PFSK-1 (cell line): ENCODE measurements around the gene RTN4RL1.

ENCODE experiments used
- FOXP2 ChIP-seq: optimal IDR thresholded peaks from 2 replicates; pipeline ENCODE3; 2011; ENCODE audit warnings: borderline replicate concordance, control low read depth, inconsistent platforms; ENCODE audit not compliant: insufficient read depth; ENCODE audit errors: extremely low read length, extremely low read depth
- POLR2AphosphoS5 ChIP-seq: IDR thresholded peaks from 2 replicates; pipeline ENCODE4 v1.6.1; 2012; ENCODE audit warnings: low read depth, mild to moderate bottlenecking, control low read depth, low read length, moderate library complexity
- REST ChIP-seq, 2 experiments: IDR thresholded peaks; 2 replicates each; pipeline versions ENCODE4 v1.6.1 to v1.8.0; 2011 to 2012; ENCODE audit warnings: low read depth in 2 of 2, low read length in 2 of 2, control low read depth in 1 of 2, inconsistent platforms in 1 of 2, mild to moderate bottlenecking in 1 of 2, moderate library complexity in 1 of 2; ENCODE audit not compliant: insufficient read depth in 1 of 2
- SIN3A ChIP-seq: IDR thresholded peaks from 2 replicates; pipeline ENCODE4 v1.6.1; 2012; ENCODE audit warnings: mild to moderate bottlenecking, low read length, moderate library complexity, borderline replicate concordance; ENCODE audit not compliant: insufficient read depth
- TAF1 ChIP-seq: IDR thresholded peaks from 2 replicates; pipeline ENCODE4 v1.6.1; 2012; ENCODE audit warnings: low read length, control low read depth, borderline replicate concordance; ENCODE audit not compliant: insufficient read depth

The RTN4RL1 gene

GRCh38 chr17:2058586-2059546 is 33.7 kb upstream of the RTN4RL1 start:
- no peak for TF ChIP-seq POLR2AphosphoS5
- TF ChIP-seq TAF1: no peak
- TF ChIP-seq REST (IDR thresholded peaks at IDR 0.05; ENCODE audit: insufficient read depth in 1 of 2, low read depth in 2 of 2, low read length in 2 of 2): no peak; a peak in 1 of 4 replicates
- TF ChIP-seq FOXP2: no peak
- TF ChIP-seq SIN3A: no peak

GRCh38 chr17:2057760-2058585 is 32.8 kb upstream of the RTN4RL1 start:
- TF ChIP-seq TAF1 (no peak), SIN3A (no peak), FOXP2 (no peak), REST (IDR thresholded peaks at IDR 0.05; ENCODE audit: insufficient read depth in 1 of 2, low read depth in 2 of 2, low read length in 2 of 2) (no peak), POLR2AphosphoS5 (no peak)

DNA sequence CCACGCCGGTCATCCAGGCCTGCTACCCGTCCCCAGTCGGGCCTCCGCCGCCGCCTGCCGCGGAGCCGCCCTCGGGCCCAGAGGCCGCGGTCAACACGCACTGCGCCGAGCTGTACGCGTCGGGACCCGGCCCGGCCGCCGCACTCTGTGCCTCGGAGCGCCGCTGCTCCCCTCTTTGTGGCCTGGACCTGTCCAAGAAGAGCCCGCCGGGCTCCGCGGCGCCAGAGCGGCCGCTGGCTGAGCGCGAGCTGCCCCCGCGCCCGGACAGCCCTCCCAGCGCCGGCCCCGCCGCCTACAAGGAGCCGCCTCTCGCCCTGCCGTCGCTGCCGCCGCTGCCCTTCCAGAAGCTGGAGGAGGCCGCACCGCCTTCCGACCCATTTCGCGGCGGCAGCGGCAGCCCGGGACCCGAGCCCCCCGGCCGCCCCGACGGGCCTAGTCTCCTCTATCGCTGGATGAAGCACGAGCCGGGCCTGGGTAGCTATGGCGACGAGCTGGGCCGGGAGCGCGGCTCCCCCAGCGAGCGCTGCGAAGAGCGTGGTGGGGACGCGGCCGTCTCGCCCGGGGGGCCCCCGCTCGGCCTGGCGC is 32.1 kb upstream of the RTN4RL1 start:
- TF ChIP-seq REST (IDR thresholded peaks at IDR 0.05; ENCODE audit: insufficient read depth in 1 of 2, low read depth in 2 of 2, low read length in 2 of 2): no peak
- TF ChIP-seq TAF1: no peak

GRCh38 chr17:2056206-2057174 is 31.4 kb upstream of the RTN4RL1 start:
- TF ChIP-seq REST (IDR thresholded peaks at IDR 0.05; ENCODE audit: insufficient read depth in 1 of 2, low read depth in 2 of 2, low read length in 2 of 2): no peak
